HepG2 (cell line): ENCODE data around the gene SESN1. TPM values are rescaled to one million over a fixed set of nuclear protein-coding genes. Genes with fewer than 3 reads are reported as not detected.

ENCODE experiments used
- ATAC-seq: fragments of 200-7000 bp; cut with Tn5 transposase; 3 replicates; pipeline ENCODE4 v1.9.1; 2020; ENCODE audit warnings: mild to moderate bottlenecking, moderate library complexity
- BruUV-seq: library from RNA; stranded (reverse); fragments of 400-500 nt; replicated peaks from 2 replicates; lab custom pipeline; 2021; lab: Mats Ljungman, UMichigan
- CTCF ChIA-PET: fragments of 300-600 bp; formaldehyde crosslinking; extraction: SDS; loops from one replicate; lab custom pipeline; 2021; ENCODE audit warnings: low total read pairs, inconsistent platforms, low intra/inter-chr PET ratio; lab: Yijun Ruan, JAX
- POLR2A ChIA-PET: fragments of 350-600 bp; sonication (Branson Sonifier 250); formaldehyde crosslinking; loops from one replicate; lab custom pipeline; 2020; ENCODE audit warnings: antibody characterized with exemption, inconsistent platforms; lab: Yijun Ruan, JAX
- DNase-seq: peaks from one replicate; pipeline ENCODE4 v3.0.0-alpha.2; 2015; ENCODE audit warnings: low spot score
- FAIRE-seq: peaks from 3 replicates; lab custom pipeline; 2011; peaks lifted over from hg19 to GRCh38; lab: Jason Lieb, UNC
- H2AFZ ChIP-seq: one replicate; pipeline ENCODE4 v1.6.1; 2011; ENCODE audit warnings: low read length, inconsistent platforms
- H3K27ac ChIP-seq: fragments of 300-600 bp; 3 replicates; pipeline ENCODE4 v1.8.0; 2011; ENCODE audit warnings: mixed run types, mild to moderate bottlenecking, mixed read lengths, low read length, inconsistent platforms; ENCODE audit not compliant: insufficient read depth; ENCODE audit errors: extremely low read length
- H3K27me3 ChIP-seq, 2 experiments: fragments of 200-600 bp in 1 of 2; 2 replicates in 1 of 2; 3 replicates in 1 of 2; pipeline versions ENCODE4 v1.6.0 to v1.8.0; 2011; ENCODE audit warnings: low read length in 2 of 2, mild to moderate bottlenecking in 2 of 2, moderate library complexity in 2 of 2, inconsistent platforms in 1 of 2; ENCODE audit not compliant: insufficient read depth in 2 of 2, control insufficient read depth in 1 of 2
- H3K36me3 ChIP-seq, 2 experiments: fragments of 200-600 bp in 1 of 2; replicated peaks in 1 of 2; 2 replicates in 1 of 2; 3 replicates in 1 of 2; pipeline versions ENCODE4 v1.5.1 to v1.8.0; 2011; ENCODE audit warnings: low read length in 2 of 2, inconsistent platforms in 1 of 2; ENCODE audit not compliant: insufficient read depth in 2 of 2, control insufficient read depth in 1 of 2
- H3K4me1 ChIP-seq: 2 replicates; pipeline ENCODE4 v1.5.1; 2012; ENCODE audit warnings: low read length, inconsistent platforms; ENCODE audit not compliant: insufficient read depth
- H3K4me2 ChIP-seq: 2 replicates; pipeline ENCODE4 v1.6.0; 2011; ENCODE audit warnings: low read depth, low read length, inconsistent platforms
- H3K4me3 ChIP-seq, 3 experiments: fragments of 200-600 bp in 1 of 3; sonication (generic), shearing (Covaris generic) in 1 of 3; replicated peaks in 1 of 3; 2 replicates each; pipeline ENCODE4 v1.5.1; 2011 to 2016; ENCODE audit warnings: low read length in 3 of 3, inconsistent platforms in 2 of 3, low read depth in 2 of 3, mild to moderate bottlenecking in 2 of 3, control low read depth in 1 of 3, mixed read lengths in 1 of 3; ENCODE audit not compliant: insufficient read depth in 1 of 3
- H3K79me2 ChIP-seq: one replicate; pipeline ENCODE4 v1.6.1; 2011; ENCODE audit warnings: low read length, inconsistent platforms; ENCODE audit not compliant: insufficient read depth
- H3K9ac ChIP-seq: 2 replicates; pipeline ENCODE4 v1.6.0; 2011; ENCODE audit warnings: mild to moderate bottlenecking, low read depth, low read length, inconsistent platforms; ENCODE audit not compliant: insufficient read depth
- H3K9me3 ChIP-seq: 2 replicates; pipeline ENCODE4 v1.5.1; 2012; ENCODE audit warnings: mild to moderate bottlenecking, low read length
- H4K20me1 ChIP-seq: 2 replicates; pipeline ENCODE4 v1.6.0; 2011; ENCODE audit warnings: inconsistent platforms, mild to moderate bottlenecking, low read length, moderate library complexity; ENCODE audit not compliant: insufficient read depth
- BRF2 ChIP-seq: sonication (generic); formaldehyde crosslinking; IDR thresholded peaks from 2 replicates; pipeline ENCODE4 v1.8.1; 2022; ENCODE audit warnings: mild to moderate bottlenecking, missing genetic modification reagents
- CAMTA2 ChIP-seq: sonication (generic); formaldehyde crosslinking; IDR thresholded peaks from 2 replicates; pipeline ENCODE4 v1.4.0; 2020; ENCODE audit warnings: mild to moderate bottlenecking, missing genetic modification reagents, borderline replicate concordance
- FOXO1 ChIP-seq: sonication (generic); formaldehyde crosslinking; IDR thresholded peaks from 2 replicates; pipeline ENCODE4 v1.4.0; 2020; ENCODE audit warnings: missing genetic modification reagents
- GLMP ChIP-seq: sonication (generic); formaldehyde crosslinking; IDR thresholded peaks from 2 replicates; pipeline ENCODE4 v1.9.0; 2021; ENCODE audit warnings: missing genetic modification reagents, mild to moderate bottlenecking, borderline replicate concordance
- GTF3A ChIP-seq: sonication (generic); formaldehyde crosslinking; conservative IDR thresholded peaks from 2 replicates; pipeline ENCODE4 v1.4.0; 2020; ENCODE audit warnings: mild to moderate bottlenecking, missing genetic modification reagents
- HMGXB4 ChIP-seq, 2 experiments: sonication (generic) in 1 of 2; formaldehyde crosslinking in 1 of 2; IDR thresholded peaks; 2 replicates each; pipeline versions ENCODE4 v1.4.0 to v1.6.1; 2018 to 2020; ENCODE audit warnings: missing genetic modification reagents in 2 of 2, borderline replicate concordance in 1 of 2, low read depth in 1 of 2, mild to moderate bottlenecking in 1 of 2, missing biosample characterization in 1 of 2
- HNRNPK ChIP-seq: fragments of 200-400 bp; formaldehyde crosslinking; IDR thresholded peaks from 2 replicates; pipeline ENCODE4 v1.6.1; 2018; ENCODE audit warnings: low read length, low read depth, moderate library complexity, mild to moderate bottlenecking; ENCODE audit not compliant: poor library complexity, severe bottlenecking
- KDM5B ChIP-seq: sonication (generic); formaldehyde crosslinking; IDR thresholded peaks from 2 replicates; pipeline ENCODE4 v1.4.0; 2020; ENCODE audit warnings: missing genetic modification reagents, mild to moderate bottlenecking, borderline replicate concordance
- MED8 ChIP-seq: sonication (generic); formaldehyde crosslinking; IDR thresholded peaks from 2 replicates; pipeline ENCODE4 v1.8.1; 2023; ENCODE audit warnings: mild to moderate bottlenecking, missing genetic modification reagents; ENCODE audit not compliant: insufficient replicate concordance
- NFE2L1 ChIP-seq: sonication (generic); formaldehyde crosslinking; IDR thresholded peaks from 2 replicates; pipeline ENCODE4 v1.4.0; 2020; ENCODE audit warnings: missing genetic modification reagents, mild to moderate bottlenecking, borderline replicate concordance
- RFXANK ChIP-seq: IDR thresholded peaks from 2 replicates; pipeline ENCODE4 v1.6.1; 2016
- TOE1 ChIP-seq: sonication (generic); formaldehyde crosslinking; IDR thresholded peaks from 2 replicates; pipeline ENCODE4 v1.4.0; 2020; ENCODE audit warnings: mild to moderate bottlenecking, missing genetic modification reagents
- ZNF205 ChIP-seq: IDR thresholded peaks from 2 replicates; pipeline ENCODE4 v1.6.1; 2018; ENCODE audit warnings: missing biosample characterization, missing genetic modification reagents
- ZNF292 ChIP-seq: sonication (generic); formaldehyde crosslinking; IDR thresholded peaks from 2 replicates; pipeline ENCODE4 v1.8.1; 2022; ENCODE audit warnings: mild to moderate bottlenecking, low read depth, missing genetic modification reagents, borderline replicate concordance
- ZNF619 ChIP-seq: sonication (generic); formaldehyde crosslinking; IDR thresholded peaks from 2 replicates; pipeline ENCODE4 v1.4.0; 2020; ENCODE audit warnings: mild to moderate bottlenecking, missing genetic modification reagents
- WGBS: methylation state at CpG from one replicate; pipeline ENCODE4 v1.1.6; 2017; ENCODE audit warnings: low lambda C conversion rate; 5-methylcytosine and 5-hydroxymethylcytosine counted together
- in situ Hi-C: cut with HindIII; loops from 2 replicates; pipeline ENCODE4 v1.10.0; 2017; ENCODE audit warnings: low pct_unique_long_range_greater_than_20kb; ENCODE audit not compliant: extremely low pct_ligation_motif_present
- intact Hi-C: fragments of 100-400 bp; cut with micrococcal nuclease; formaldehyde crosslinking; loops from one replicate; pipeline ENCODE4 v1.10.0; 2022; ENCODE audit not compliant: unreplicated experiment
- polyA plus RNA-seq, 8 experiments: library from polyadenylated mRNA; depleted of rRNA in 3 of 8; stranded (reverse) in 7 of 8; unstranded in 1 of 8; fragments of >200 nt; fragmentation: Illumina TruSeq in 4 of 8; extraction: Trizol in 4 of 8; gene quantifications; 2 replicates each; pipeline versions ENCODE4 v1.2.1 to v1.2.3, GENCODE V29; 2011 to 2016; ENCODE audit warnings: low read depth in 4 of 8, missing spikeins in 1 of 8, mixed read lengths in 1 of 8; ENCODE audit not compliant: insufficient read depth in 1 of 8
- total RNA-seq, 5 experiments: library from RNA; depleted of rRNA; stranded (reverse); fragments of >200 nt; fragmentation: Illumina TruSeq; extraction: Trizol; gene quantifications; 2 replicates each; pipeline ENCODE4 v1.2.3, GENCODE V29; 2016; ENCODE audit warnings: low read depth in 1 of 5

Gene SESN1
- total and polyA plus RNA-seq, 2 of the 13 experiments (the other 11 are each of a cell fraction or from before 2014, with no cell fraction given) = 24.9 to 44.7 TPM

- Histone ChIP-seq H3K9me3 (no peaks in the 10 kb centered on the region), H3K4me2 (no peak overlapping the region), H3K79me2 (no peaks in the 10 kb centered on the region), H4K20me1 (no peaks in the 10 kb centered on the region), H3K27me3 (no peaks in the 10 kb centered on the region), H3K4me3 (no peak overlapping the region), H3K9ac (no peak overlapping the region), H3K4me1 (peaks cover 23% of the 10 kb centered on the region), H3K27ac (no peak overlapping the region), H3K36me3 (0 out of 5 replicates have a peak, but pooled peaks cover 0 to 5% of the 10 kb centered on the region in 2 experiments), H2AFZ (no peak overlapping the region)
- intact Hi-C loops = no loop called here
- TF ChIP-seq ZNF205 (CRISPR knock-in tag) (no peak), HMGXB4 (CRISPR knock-in tag; IDR thresholded peaks at IDR 0.05; ENCODE audit: borderline replicate concordance in 1 of 2, low read depth in 1 of 2) (no peak), NFE2L1 (CRISPR knock-in tag) (no peak), MED8 (CRISPR knock-in tag) (no peak), FOXO1 (CRISPR knock-in tag) (no peak), BRF2 (no peak), RFXANK (CRISPR knock-in tag) (no peak), ZNF292 (CRISPR knock-in tag) (no peak), HNRNPK (no peak), CAMTA2 (CRISPR knock-in tag) (no peak), KDM5B (no peak), TOE1 (CRISPR knock-in tag) (no peak), GTF3A (no peak), GLMP (CRISPR knock-in tag) (no peak), ZNF619 (CRISPR knock-in tag) (no peak)
- WGBS = 100% methylated on average over 1 of the region's 1 CpG
- no TSS peak for BruUV-seq
- DNase-seq = no peak
- in situ Hi-C loops = no loop called here
- ChIA-PET CTCF (no interaction called here), POLR2A (no interaction called here)
- no peak for ATAC-seq
- FAIRE-seq = no peak
These were observed 11.0 kb downstream of the SESN1 start for GRCh38 chr6:109083657-109084056.
